ENCODE measurements around the gene PYGL.

GRCh38 chr14:50924843-50925242 is 19.4 kb downstream of the PYGL start:
- TF ChIP-seq CTCF (IDR thresholded peaks at IDR 0.05; ENCODE audit: low read depth, low read length): no peak
- TF ChIP-seq, protein P1, sequence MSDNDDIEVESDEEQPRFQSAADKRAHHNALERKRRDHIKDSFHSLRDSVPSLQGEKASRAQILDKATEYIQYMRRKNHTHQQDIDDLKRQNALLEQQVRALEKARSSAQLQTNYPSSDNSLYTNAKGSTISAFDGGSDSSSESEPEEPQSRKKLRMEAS (IDR thresholded peaks at IDR 0.05; ENCODE audit: low read depth, low read length): no peak
